Left ventricle myocardium inferior (tissue), 1 donor: Measurements from ENCODE around the gene TPP1. TPM values are rescaled to one million over a fixed set of nuclear protein-coding genes. Genes with fewer than 3 reads are reported as not detected.

Experiments
- DNase-seq: peaks from one replicate; pipeline ENCODE4 v3.0.0-alpha.2; 2020
- H3K27ac ChIP-seq: fragments of 200-600 bp; replicated peaks from 2 replicates; pipeline ENCODE4 v1.8.0; 2021
- H3K27me3 ChIP-seq: fragments of 200-600 bp; 2 replicates; pipeline ENCODE4 v1.8.0; 2021; ENCODE audit warnings: low read depth
- H3K36me3 ChIP-seq: fragments of 200-600 bp; 2 replicates; pipeline ENCODE4 v1.8.0; 2021
- H3K4me1 ChIP-seq: fragments of 200-600 bp; 2 replicates; pipeline ENCODE4 v1.8.0; 2021
- H3K4me3 ChIP-seq: fragments of 200-600 bp; 2 replicates; pipeline ENCODE4 v1.8.0; 2021; ENCODE audit warnings: mild to moderate bottlenecking, moderate library complexity
- H3K9me3 ChIP-seq: fragments of 200-600 bp; replicated peaks from 2 replicates; pipeline ENCODE4 v1.8.0; 2021
- intact Hi-C: fragments of 100-400 bp; cut with micrococcal nuclease; formaldehyde crosslinking; loops from one replicate; pipeline ENCODE4 v1.11.0; 2022
- long read RNA-seq: library from polyadenylated mRNA; unstranded; transcript quantifications from one replicate; pipeline ENCODE4 v2.0.0, GENCODE V29; 2021
- total RNA-seq: library from RNA; stranded (reverse); fragmentation: NEBNext Ultra II Directional; extraction: Animal tissue kit (Norgen Biotek cat#: 25700); gene quantifications from one replicate; pipeline ENCODE4 v1.2.1, GENCODE V29; 2021
- TF ChIP-seq, protein P1 (sequence below): fragments of 200-600 bp; IDR thresholded peaks from 2 replicates; pipeline ENCODE4 v1.8.0; 2021; ENCODE audit warnings: antibody characterized with exemption, mild to moderate bottlenecking, borderline replicate concordance
- donor health status: DM: no; HTN: yes; CAD: no; lungs with severe emphysema.

TPP1 gene
- 84.2 TPM for total RNA-seq
- long read RNA-seq, transcript TPP1-214 (12 exons, 3,578 nt), result minor isoform, 23 of 124 reads
- long read RNA-seq, transcript TPP1-201 (13 exons, 3,560 nt), result major isoform, 69 of 124 reads
- long read RNA-seq, partial matches to known transcripts, result 19 of 124 reads
- long read RNA-seq, other reads (novel, unspliced or antisense), result 7 of 124 reads

DNA sequence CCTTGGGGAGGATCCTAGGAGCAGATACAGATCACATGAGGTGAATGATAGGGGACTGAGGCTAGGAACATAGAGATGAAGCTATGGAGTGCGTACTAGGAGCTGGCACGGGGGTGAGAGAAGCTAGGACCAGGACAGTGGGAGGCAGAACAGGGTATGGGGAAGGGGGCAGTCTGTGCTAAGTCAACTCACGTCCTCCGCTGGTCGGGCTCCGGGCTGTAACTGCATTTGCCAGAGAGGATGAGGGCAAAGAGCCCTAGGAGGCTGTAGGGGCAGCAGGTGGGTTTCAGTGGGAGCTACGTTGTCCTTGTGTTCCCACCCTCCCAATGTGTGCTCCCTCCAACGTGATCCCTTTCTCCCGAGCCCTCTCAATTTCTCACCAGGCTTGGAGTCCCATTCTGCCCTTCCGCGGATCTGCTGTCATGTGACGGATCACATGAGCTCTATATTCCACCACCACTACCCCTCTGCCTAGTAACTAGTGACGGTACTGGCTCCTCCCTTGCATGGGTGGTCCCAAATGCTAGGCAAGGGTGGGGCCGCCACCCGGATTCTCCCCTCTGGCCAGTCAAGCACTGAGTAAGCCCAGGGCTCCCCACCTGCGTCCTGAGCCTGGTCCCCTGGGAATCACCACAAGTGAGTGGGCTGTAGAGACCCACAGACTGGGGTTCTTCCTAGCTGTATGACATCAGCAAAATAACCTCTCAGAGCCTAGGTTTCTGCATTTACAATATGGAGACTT is at the start of gene TPP1:
TSS of gene TPP1 (minus strand) at position 419 of the 742 bp plus-strand sequence. CDS start at position 397, 22 bp downstream.
- H3K4me1 ChIP-seq, result peaks cover 29% of the 10 kb centered on the region
- DNase-seq, result peak; percentile 88
- H3K4me3 ChIP-seq, result peak within 1 kb of the TSS; percentile 88
- intact Hi-C loops, result no loop called here
- H3K27me3 ChIP-seq, result no peaks in the 10 kb centered on the region
- H3K27ac ChIP-seq, result peak within 1 kb of the TSS; percentile 85
- H3K36me3 ChIP-seq, result peaks cover 22% of the 10 kb centered on the region
- H3K9me3 ChIP-seq, result no peaks in the 10 kb centered on the region
- TF ChIP-seq, protein P1, sequence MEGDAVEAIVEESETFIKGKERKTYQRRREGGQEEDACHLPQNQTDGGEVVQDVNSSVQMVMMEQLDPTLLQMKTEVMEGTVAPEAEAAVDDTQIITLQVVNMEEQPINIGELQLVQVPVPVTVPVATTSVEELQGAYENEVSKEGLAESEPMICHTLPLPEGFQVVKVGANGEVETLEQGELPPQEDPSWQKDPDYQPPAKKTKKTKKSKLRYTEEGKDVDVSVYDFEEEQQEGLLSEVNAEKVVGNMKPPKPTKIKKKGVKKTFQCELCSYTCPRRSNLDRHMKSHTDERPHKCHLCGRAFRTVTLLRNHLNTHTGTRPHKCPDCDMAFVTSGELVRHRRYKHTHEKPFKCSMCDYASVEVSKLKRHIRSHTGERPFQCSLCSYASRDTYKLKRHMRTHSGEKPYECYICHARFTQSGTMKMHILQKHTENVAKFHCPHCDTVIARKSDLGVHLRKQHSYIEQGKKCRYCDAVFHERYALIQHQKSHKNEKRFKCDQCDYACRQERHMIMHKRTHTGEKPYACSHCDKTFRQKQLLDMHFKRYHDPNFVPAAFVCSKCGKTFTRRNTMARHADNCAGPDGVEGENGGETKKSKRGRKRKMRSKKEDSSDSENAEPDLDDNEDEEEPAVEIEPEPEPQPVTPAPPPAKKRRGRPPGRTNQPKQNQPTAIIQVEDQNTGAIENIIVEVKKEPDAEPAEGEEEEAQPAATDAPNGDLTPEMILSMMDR, result no peak

- no peaks in the 10 kb centered on the region for H3K9me3 ChIP-seq
- TF ChIP-seq, protein P1, result peak; percentile 69
- intact Hi-C loops, result no loop called here
- no peak overlapping the region for H3K27ac ChIP-seq
- H3K4me3 ChIP-seq, result no peak overlapping the region
- no peak for DNase-seq
- H3K4me1 ChIP-seq, result peaks cover 13% of the 10 kb centered on the region
- no peaks in the 10 kb centered on the region for H3K36me3 ChIP-seq
- H3K27me3 ChIP-seq, result no peaks in the 10 kb centered on the region
Measured at GRCh38 chr11:6667733-6668374, 48.6 kb upstream of the TPP1 start.

GRCh38 chr11:6666302-6667183 is 47.3 kb upstream of the TPP1 start:
- DNase-seq, result no peak
- Histone ChIP-seq H3K27ac (no peak overlapping the region), H3K9me3 (no peaks in the 10 kb centered on the region), H3K4me1 (peaks cover 13% of the 10 kb centered on the region), H3K36me3 (no peaks in the 10 kb centered on the region), H3K27me3 (no peaks in the 10 kb centered on the region), H3K4me3 (no peak overlapping the region)
- TF ChIP-seq, protein P1, result no peak
- intact Hi-C loops, result no loop called here

- intact Hi-C loops, result no loop called here
- H3K4me1 ChIP-seq, result peaks cover 13% of the 10 kb centered on the region
- peak overlapping the region; percentile 51 for H3K27ac ChIP-seq
- no peak overlapping the region for H3K4me3 ChIP-seq
- H3K9me3 ChIP-seq, result no peaks in the 10 kb centered on the region
- H3K27me3 ChIP-seq, result no peaks in the 10 kb centered on the region
- TF ChIP-seq, protein P1, result no peak
- DNase-seq, result no peak
- no peaks in the 10 kb centered on the region for H3K36me3 ChIP-seq
Measured at GRCh38 chr11:6664551-6664950, 45.3 kb upstream of the TPP1 start.
